A673 (cell line): Measurements from ENCODE around the gene TMEM131L.

Source experiments
- EZH2 ChIP-seq: fragments of 200-600 bp; sonication (generic); IDR thresholded peaks from 2 replicates; pipeline ENCODE4 v1.6.1; 2017; ENCODE audit warnings: borderline replicate concordance, low read depth, mild to moderate bottlenecking, mixed read lengths, antibody characterized with exemption, low read length; ENCODE audit not compliant: poor library complexity, severe bottlenecking
- TF ChIP-seq, protein P1 (sequence below): fragments of 300-800, 200-600 bp; sonication (generic); conservative IDR thresholded peaks from 2 replicates; pipeline ENCODE4 v1.5.1; 2017; ENCODE audit warnings: low read depth, mild to moderate bottlenecking, antibody characterized with exemption, low read length, moderate library complexity, mixed read lengths

DNA sequence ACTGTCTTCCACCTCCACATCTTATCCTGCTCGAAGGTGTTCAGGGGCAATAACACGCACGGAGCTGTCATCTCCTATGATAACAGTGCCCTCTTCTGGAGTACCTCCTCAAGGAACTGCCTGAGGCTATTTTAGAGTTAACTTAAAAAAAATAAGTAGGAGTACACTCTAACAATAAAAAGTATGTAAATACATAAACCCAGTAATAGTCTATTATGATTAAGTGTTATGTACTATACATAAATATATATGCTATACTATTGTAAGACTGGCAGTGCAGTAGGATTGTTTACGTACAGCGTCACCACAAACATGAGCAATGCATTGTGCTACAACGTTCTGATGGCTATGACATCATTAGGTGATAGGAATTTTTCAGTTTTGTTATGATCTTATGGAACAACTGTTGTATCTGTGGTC, 183.4 kb downstream of the TMEM131L start:
- TF ChIP-seq, protein P1, sequence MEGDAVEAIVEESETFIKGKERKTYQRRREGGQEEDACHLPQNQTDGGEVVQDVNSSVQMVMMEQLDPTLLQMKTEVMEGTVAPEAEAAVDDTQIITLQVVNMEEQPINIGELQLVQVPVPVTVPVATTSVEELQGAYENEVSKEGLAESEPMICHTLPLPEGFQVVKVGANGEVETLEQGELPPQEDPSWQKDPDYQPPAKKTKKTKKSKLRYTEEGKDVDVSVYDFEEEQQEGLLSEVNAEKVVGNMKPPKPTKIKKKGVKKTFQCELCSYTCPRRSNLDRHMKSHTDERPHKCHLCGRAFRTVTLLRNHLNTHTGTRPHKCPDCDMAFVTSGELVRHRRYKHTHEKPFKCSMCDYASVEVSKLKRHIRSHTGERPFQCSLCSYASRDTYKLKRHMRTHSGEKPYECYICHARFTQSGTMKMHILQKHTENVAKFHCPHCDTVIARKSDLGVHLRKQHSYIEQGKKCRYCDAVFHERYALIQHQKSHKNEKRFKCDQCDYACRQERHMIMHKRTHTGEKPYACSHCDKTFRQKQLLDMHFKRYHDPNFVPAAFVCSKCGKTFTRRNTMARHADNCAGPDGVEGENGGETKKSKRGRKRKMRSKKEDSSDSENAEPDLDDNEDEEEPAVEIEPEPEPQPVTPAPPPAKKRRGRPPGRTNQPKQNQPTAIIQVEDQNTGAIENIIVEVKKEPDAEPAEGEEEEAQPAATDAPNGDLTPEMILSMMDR, result peak; percentile 58
- TF ChIP-seq EZH2, result no peak
